AG09309 (cell line): Measurements from ENCODE around the gene CPVL.

Experiments used
- DNase-seq: peaks from one replicate; pipeline ENCODE4 v3.0.0-alpha.2; 2010; ENCODE audit warnings: low read depth
- H3K4me3 ChIP-seq: 2 replicates; pipeline ENCODE4 v1.5.1; 2011; ENCODE audit warnings: mild to moderate bottlenecking, low read depth, low read length, moderate library complexity; ENCODE audit not compliant: control insufficient read depth
- TF ChIP-seq, protein P1 (sequence below): IDR thresholded peaks from 2 replicates; pipeline ENCODE4 v1.5.1; 2011; ENCODE audit warnings: mild to moderate bottlenecking, low read depth, low read length, inconsistent platforms; ENCODE audit not compliant: insufficient read depth, control insufficient read depth; ENCODE audit errors: missing control alignments

Gene CPVL

DNA sequence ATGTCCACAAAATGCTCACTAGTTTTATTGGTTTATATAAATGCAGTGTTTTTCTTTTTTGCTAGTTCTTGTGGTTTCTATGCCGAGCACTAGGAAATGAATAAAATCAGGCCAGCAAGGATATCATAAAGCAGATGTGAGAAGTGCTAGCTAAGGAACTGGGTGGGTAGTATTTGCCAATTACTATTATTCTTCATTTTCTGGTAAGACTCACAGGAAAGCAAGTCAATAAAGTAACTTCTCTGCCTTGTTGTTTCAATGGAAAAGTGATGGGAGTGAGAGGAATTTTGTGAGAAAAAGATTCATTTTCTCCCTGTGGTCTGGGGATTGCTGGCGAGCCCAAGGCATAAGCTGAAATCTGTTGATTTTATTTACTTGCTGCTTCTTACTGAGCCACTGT lies 137.7 kb downstream of the CPVL start:
- TF ChIP-seq, protein P1, sequence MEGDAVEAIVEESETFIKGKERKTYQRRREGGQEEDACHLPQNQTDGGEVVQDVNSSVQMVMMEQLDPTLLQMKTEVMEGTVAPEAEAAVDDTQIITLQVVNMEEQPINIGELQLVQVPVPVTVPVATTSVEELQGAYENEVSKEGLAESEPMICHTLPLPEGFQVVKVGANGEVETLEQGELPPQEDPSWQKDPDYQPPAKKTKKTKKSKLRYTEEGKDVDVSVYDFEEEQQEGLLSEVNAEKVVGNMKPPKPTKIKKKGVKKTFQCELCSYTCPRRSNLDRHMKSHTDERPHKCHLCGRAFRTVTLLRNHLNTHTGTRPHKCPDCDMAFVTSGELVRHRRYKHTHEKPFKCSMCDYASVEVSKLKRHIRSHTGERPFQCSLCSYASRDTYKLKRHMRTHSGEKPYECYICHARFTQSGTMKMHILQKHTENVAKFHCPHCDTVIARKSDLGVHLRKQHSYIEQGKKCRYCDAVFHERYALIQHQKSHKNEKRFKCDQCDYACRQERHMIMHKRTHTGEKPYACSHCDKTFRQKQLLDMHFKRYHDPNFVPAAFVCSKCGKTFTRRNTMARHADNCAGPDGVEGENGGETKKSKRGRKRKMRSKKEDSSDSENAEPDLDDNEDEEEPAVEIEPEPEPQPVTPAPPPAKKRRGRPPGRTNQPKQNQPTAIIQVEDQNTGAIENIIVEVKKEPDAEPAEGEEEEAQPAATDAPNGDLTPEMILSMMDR, result no peak
- no peak overlapping the region for H3K4me3 ChIP-seq
- DNase-seq, result no peak

DNA sequence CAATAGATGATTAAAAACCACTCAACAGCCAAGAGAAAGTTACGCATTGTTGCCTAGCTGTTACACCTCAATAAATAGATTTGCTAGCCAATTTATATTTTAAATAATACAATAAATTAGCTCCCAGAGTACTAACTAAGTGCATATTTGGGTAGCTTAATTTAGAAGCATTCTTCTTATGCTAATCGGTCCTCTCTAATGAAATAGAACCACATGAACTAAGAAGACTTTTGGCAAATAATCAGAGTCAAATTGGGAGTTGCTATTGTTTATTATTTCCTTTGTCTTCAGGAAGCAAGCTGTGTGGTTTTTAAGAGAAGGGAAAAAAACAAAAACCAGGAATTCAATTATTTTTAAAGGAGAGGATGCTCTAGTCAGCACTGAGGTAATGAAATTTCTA lies 139.2 kb downstream of the CPVL start:
- TF ChIP-seq, protein P1, result no peak

DNA sequence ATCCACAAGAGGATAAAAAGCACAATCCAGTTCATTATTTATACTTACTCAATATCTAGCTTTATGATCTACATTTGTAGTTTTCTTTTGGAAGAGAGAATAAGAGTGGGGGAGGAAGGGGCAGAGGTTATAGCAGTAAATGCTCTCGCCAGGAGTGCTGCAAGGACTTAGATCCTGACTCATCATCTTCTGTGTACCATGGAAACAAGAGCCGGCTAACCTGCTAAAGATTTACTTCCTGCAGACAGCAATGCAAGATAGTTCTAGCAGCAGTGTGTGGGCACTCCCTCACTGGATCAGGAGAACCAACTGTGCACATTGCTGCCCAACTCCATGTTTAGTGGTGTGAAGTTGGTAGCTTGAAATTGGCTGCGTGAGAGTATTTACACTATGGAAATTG lies 140.5 kb downstream of the CPVL start:
- no peak overlapping the region for H3K4me3 ChIP-seq
- peak; percentile 18 for DNase-seq
- TF ChIP-seq, protein P1, result no peak

More for the DNA sequence above, 139.2 kb downstream of the CPVL start:
- no peak for DNase-seq
- H3K4me3 ChIP-seq, result no peak overlapping the region

DNA sequence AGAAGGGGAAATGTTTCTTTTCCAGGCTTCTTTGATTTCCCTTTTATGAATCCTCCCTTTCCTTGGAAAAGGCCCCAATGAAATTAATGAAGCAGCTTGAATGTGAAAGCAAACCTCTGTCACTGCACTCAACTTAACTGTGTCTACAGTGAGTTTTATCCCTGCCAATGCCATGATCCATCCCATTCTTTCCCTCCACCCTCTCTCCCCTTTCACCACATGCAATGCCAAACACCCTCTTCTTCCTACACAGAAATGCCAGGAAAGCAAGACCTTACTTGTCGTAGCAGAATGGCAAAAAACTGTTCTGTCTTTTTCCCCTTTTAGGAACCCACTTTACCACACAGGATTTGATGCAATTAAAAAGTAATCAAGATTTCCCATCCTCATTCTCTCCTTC lies 140.9 kb downstream of the CPVL start:
- H3K4me3 ChIP-seq, result no peak overlapping the region
- no peak for DNase-seq
- TF ChIP-seq, protein P1, result no peak

DNA sequence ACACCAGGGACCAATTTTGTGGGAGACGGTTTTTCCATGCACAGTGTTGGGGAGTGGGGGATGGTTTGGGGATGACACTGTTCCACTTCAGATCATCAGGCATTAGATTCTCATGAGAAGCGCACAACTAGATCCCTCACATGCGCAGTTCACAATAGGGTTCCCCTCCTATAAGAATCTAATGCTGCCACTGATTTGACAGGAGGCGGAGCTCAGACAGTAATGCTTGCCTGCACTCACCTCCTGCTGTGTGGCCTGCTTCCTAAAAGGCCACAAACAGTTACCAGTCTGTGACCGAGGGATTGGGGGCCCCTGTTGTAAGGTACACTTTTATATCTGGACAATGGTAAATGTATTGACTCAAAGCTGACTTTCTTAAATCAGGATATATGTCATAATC lies 142.6 kb downstream of the CPVL start:
- H3K4me3 ChIP-seq, result no peak overlapping the region
- DNase-seq, result no peak
- TF ChIP-seq, protein P1, result no peak

DNA sequence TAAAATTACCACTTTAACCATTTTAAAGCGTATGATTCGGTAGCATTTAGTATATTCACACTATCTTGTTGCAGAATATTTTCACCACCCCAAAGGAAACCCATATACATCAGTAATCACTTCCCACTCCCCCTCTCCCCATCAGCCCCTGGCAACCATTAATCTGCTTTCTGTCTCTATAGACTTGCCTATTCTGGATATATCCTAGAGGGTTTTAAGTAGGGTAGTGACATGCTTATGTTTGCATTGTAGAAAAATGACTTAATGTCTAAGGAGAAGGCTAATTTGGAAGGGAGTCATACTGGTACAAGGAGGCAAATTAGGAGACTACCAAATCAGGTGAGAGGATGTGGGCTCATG lies 145.6 kb downstream of the CPVL start:
- no peak for DNase-seq
- TF ChIP-seq, protein P1, result no peak
- H3K4me3 ChIP-seq, result no peak overlapping the region
